Panc1 (cell line): Measurements from ENCODE around the gene PPM1H. TPM values are rescaled to one million over a fixed set of nuclear protein-coding genes. Genes with fewer than 3 reads are reported as not detected.

Experiments used
- ATAC-seq: fragments of 200-7000 bp; cut with Tn5 transposase; 2 replicates; pipeline ENCODE4 v1.9.1; 2020; ENCODE audit warnings: mild to moderate bottlenecking, moderate library complexity
- BruUV-seq: library from RNA; stranded (reverse); fragments of 400-500 nt; replicated peaks from 2 replicates; lab custom pipeline; 2021; lab: Mats Ljungman, UMichigan
- CTCF ChIA-PET: fragments of 300-600 bp; sonication (Branson Sonifier 250); formaldehyde crosslinking; loops from one replicate; lab custom pipeline; 2022; ENCODE audit warnings: antibody characterized with exemption; lab: Charles Lee
- POLR2A ChIA-PET: fragments of 300-600 bp; sonication (Branson Sonifier 250); formaldehyde crosslinking; loops from one replicate; lab custom pipeline; 2022; ENCODE audit warnings: antibody characterized with exemption; lab: Charles Lee
- DNase-seq: peaks from one replicate; pipeline ENCODE4 v3.0.0-alpha.2; 2010; ENCODE audit warnings: low read depth, low spot score
- H3K27ac ChIP-seq: 2 replicates; pipeline ENCODE4 v1.5.1; 2011; ENCODE audit warnings: mild to moderate bottlenecking, low read length, inconsistent platforms
- H3K27me3 ChIP-seq: fragments of 200-500 bp; sonication (Bioruptor generic); 2 replicates; pipeline ENCODE4 v1.6.0; 2014; ENCODE audit warnings: low read length, inconsistent platforms; ENCODE audit not compliant: control insufficient read depth, insufficient read depth
- H3K36me3 ChIP-seq: fragments of 200-500 bp; sonication (Bioruptor generic); 2 replicates; pipeline ENCODE4 v1.5.1; 2014; ENCODE audit warnings: inconsistent platforms, mild to moderate bottlenecking, low read length, moderate library complexity; ENCODE audit not compliant: control insufficient read depth, insufficient read depth
- H3K4me1 ChIP-seq: 2 replicates; pipeline ENCODE4 v1.5.1; 2011; ENCODE audit warnings: inconsistent platforms, mild to moderate bottlenecking, low read length, moderate library complexity; ENCODE audit not compliant: control insufficient read depth, insufficient read depth
- H3K4me3 ChIP-seq, 2 experiments: 2 replicates each; pipeline ENCODE4 v1.5.1; 2011 to 2012; ENCODE audit warnings: low read depth in 2 of 2, low read length in 2 of 2, mild to moderate bottlenecking in 2 of 2, inconsistent platforms in 1 of 2, moderate library complexity in 1 of 2
- H3K9me3 ChIP-seq: fragments of 200-500 bp; sonication (Bioruptor generic); 2 replicates; pipeline ENCODE4 v1.5.1; 2014; ENCODE audit warnings: low read depth, mild to moderate bottlenecking, inconsistent platforms, low read length, moderate library complexity; ENCODE audit not compliant: control insufficient read depth, insufficient read depth
- POLR2AphosphoS5 ChIP-seq: IDR thresholded peaks from 2 replicates; pipeline ENCODE4 v1.6.1; 2012; ENCODE audit warnings: mild to moderate bottlenecking, low read depth, low read length, moderate library complexity
- SIN3A ChIP-seq: IDR thresholded peaks from 2 replicates; pipeline ENCODE4 v1.6.1; 2012; ENCODE audit warnings: low read depth, mild to moderate bottlenecking, low read length, moderate library complexity, borderline replicate concordance; ENCODE audit not compliant: insufficient read depth
- TCF7L2 ChIP-seq: IDR thresholded peaks from 2 replicates; pipeline ENCODE4 v1.6.1; 2011; ENCODE audit warnings: mild to moderate bottlenecking, low read depth, low read length, inconsistent platforms
- in situ Hi-C: cut with HindIII; loops from 2 replicates; pipeline ENCODE4 v1.10.0; 2016; ENCODE audit warnings: low sequenced_read_pairs, low pct_unique_long_range_greater_than_20kb
- intact Hi-C: fragments of 100-400 bp; cut with micrococcal nuclease; formaldehyde crosslinking; loops from one replicate; pipeline ENCODE4 v1.10.0; 2022; ENCODE audit not compliant: unreplicated experiment
- total RNA-seq: library from RNA; stranded (reverse); gene quantifications from one replicate; pipeline ENCODE4 v1.2.1, GENCODE V29; 2021; ENCODE audit not compliant: unreplicated experiment
- TF ChIP-seq, protein P1 (sequence below), 2 experiments: IDR thresholded peaks; 2 replicates each; pipeline ENCODE4 v1.6.1; 2011 to 2012; ENCODE audit warnings: low read depth in 2 of 2, control low read depth in 1 of 2, low read length in 1 of 2, mild to moderate bottlenecking in 1 of 2, moderate library complexity in 1 of 2; ENCODE audit not compliant: insufficient read depth in 1 of 2
- TF ChIP-seq, protein P2 (sequence below): fragments of 450-650 bp; IDR thresholded peaks from 2 replicates; pipeline ENCODE4 v1.5.1; 2017; ENCODE audit warnings: mild to moderate bottlenecking

PPM1H gene
- total RNA-seq, 1 experiment from 2014 or later: 22.9 TPM

DNA sequence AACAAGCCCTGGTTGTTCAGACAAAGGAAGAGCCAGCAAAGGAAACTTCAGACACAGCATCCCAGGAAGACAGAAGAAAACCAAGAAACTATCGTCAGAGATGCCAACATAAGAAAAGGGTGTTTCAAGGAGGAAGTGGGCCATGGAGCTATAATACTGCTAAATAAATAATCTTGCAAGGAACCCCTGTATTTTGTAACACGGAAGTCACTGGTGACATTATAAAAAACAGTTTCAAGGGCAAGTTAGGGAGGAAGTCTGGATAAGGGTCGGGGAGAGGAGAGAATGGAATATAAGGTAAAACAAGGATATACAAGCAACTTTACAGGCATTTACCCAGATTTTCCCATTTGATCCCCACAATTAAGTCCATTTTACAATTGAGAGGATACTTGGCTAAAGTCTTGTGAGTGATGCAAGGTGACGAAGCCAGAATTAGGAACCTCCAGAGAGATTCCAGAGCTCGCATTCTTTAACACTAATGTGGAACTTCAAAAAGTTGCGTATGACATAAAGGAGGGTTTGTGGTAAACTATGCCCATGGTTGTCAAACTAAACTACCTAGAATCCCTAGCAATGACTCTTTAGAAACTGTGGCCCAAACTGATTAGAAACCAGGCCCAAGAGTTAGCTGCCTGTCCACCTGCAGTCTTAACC is 46.4 kb downstream of the PPM1H start:
- in situ Hi-C loops (no loop called here), intact Hi-C loops (no loop called here)
- H3K4me3 ChIP-seq: no peak overlapping the region
- TF ChIP-seq, protein P1, sequence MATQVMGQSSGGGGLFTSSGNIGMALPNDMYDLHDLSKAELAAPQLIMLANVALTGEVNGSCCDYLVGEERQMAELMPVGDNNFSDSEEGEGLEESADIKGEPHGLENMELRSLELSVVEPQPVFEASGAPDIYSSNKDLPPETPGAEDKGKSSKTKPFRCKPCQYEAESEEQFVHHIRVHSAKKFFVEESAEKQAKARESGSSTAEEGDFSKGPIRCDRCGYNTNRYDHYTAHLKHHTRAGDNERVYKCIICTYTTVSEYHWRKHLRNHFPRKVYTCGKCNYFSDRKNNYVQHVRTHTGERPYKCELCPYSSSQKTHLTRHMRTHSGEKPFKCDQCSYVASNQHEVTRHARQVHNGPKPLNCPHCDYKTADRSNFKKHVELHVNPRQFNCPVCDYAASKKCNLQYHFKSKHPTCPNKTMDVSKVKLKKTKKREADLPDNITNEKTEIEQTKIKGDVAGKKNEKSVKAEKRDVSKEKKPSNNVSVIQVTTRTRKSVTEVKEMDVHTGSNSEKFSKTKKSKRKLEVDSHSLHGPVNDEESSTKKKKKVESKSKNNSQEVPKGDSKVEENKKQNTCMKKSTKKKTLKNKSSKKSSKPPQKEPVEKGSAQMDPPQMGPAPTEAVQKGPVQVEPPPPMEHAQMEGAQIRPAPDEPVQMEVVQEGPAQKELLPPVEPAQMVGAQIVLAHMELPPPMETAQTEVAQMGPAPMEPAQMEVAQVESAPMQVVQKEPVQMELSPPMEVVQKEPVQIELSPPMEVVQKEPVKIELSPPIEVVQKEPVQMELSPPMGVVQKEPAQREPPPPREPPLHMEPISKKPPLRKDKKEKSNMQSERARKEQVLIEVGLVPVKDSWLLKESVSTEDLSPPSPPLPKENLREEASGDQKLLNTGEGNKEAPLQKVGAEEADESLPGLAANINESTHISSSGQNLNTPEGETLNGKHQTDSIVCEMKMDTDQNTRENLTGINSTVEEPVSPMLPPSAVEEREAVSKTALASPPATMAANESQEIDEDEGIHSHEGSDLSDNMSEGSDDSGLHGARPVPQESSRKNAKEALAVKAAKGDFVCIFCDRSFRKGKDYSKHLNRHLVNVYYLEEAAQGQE (IDR thresholded peaks at IDR 0.05; ENCODE audit: insufficient read depth in 1 of 2, low read depth in 2 of 2, low read length in 1 of 2): no peak
- TF ChIP-seq TCF7L2: no peak
- no peak for TF ChIP-seq SIN3A
- TF ChIP-seq POLR2AphosphoS5: no peak
- TF ChIP-seq, protein P2, sequence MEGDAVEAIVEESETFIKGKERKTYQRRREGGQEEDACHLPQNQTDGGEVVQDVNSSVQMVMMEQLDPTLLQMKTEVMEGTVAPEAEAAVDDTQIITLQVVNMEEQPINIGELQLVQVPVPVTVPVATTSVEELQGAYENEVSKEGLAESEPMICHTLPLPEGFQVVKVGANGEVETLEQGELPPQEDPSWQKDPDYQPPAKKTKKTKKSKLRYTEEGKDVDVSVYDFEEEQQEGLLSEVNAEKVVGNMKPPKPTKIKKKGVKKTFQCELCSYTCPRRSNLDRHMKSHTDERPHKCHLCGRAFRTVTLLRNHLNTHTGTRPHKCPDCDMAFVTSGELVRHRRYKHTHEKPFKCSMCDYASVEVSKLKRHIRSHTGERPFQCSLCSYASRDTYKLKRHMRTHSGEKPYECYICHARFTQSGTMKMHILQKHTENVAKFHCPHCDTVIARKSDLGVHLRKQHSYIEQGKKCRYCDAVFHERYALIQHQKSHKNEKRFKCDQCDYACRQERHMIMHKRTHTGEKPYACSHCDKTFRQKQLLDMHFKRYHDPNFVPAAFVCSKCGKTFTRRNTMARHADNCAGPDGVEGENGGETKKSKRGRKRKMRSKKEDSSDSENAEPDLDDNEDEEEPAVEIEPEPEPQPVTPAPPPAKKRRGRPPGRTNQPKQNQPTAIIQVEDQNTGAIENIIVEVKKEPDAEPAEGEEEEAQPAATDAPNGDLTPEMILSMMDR: no peak
- H3K36me3 ChIP-seq: no peaks in the 10 kb centered on the region
- H3K4me1 ChIP-seq: no peaks in the 10 kb centered on the region
- CTCF ChIA-PET: no interaction called here
- no peak overlapping the region for H3K27ac ChIP-seq
- ATAC-seq: no peak
- H3K27me3 ChIP-seq: no peaks in the 10 kb centered on the region
- POLR2A ChIA-PET: no interaction called here
- no peak for DNase-seq
- BruUV-seq: no TSS peak
- H3K9me3 ChIP-seq: no peaks in the 10 kb centered on the region

DNA sequence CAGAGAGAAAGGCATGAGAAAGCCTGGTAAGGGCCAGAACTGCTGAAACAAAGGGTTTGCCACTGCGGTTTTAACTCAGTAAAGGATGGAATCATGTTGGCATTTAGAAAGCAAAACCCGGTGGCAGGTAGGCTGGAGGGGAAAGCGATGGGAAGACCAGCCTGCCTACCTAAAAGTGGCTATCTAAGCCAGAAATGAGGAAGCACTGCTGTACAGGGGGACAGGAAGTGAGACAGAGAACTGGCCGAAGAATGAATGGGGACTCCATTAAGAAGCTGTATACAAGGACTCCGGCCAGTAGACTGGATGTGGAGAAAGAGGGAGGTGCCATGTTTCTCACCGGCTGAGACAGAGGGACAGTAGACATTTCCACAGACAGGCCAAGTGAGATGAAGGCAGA is 48.2 kb downstream of the PPM1H start:
- no TSS peak for BruUV-seq
- ATAC-seq (no peak), DNase-seq (no peak)
- TF ChIP-seq POLR2AphosphoS5 (no peak), SIN3A (no peak), TCF7L2 (no peak)
- TF ChIP-seq, protein P1 (IDR thresholded peaks at IDR 0.05; ENCODE audit: insufficient read depth in 1 of 2, low read depth in 2 of 2, low read length in 1 of 2): no peak
- TF ChIP-seq, protein P2: no peak
- H3K27me3 ChIP-seq: no peaks in the 10 kb centered on the region
- intact Hi-C loops: no loop called here
- no peaks in the 10 kb centered on the region for H3K4me1 ChIP-seq
- in situ Hi-C loops: no loop called here
- ChIA-PET CTCF (no interaction called here), POLR2A (no interaction called here)
- no peaks in the 10 kb centered on the region for H3K36me3 ChIP-seq
- no peak overlapping the region for H3K4me3 ChIP-seq
- no peak overlapping the region for H3K27ac ChIP-seq
- no peaks in the 10 kb centered on the region for H3K9me3 ChIP-seq
